OCI-LY7 (cell line): Measurements from ENCODE around the gene NSD1. TPM values are rescaled to one million over a fixed set of nuclear protein-coding genes. Genes with fewer than 3 reads are reported as not detected.

ENCODE experiments used
- BruUV-seq: library from RNA; stranded (reverse); fragments of 400-500 nt; replicated peaks from 2 replicates; lab custom pipeline; 2021; lab: Mats Ljungman, UMichigan
- CTCF ChIA-PET: fragments of 300-600 bp; sonication (Branson Sonifier 250); formaldehyde crosslinking; loops from one replicate; lab custom pipeline; 2022; ENCODE audit warnings: antibody characterized with exemption; ENCODE audit not compliant: unreplicated experiment; lab: Charles Lee
- POLR2A ChIA-PET: fragments of 300-600 bp; sonication (Branson Sonifier 250); formaldehyde crosslinking; loops from one replicate; lab custom pipeline; 2022; ENCODE audit warnings: antibody characterized with exemption; lab: Charles Lee
- DNase-seq: peaks from one replicate; pipeline ENCODE4 v3.0.0-alpha.2; 2015; ENCODE audit warnings: low spot score
- H2AFZ ChIP-seq: fragments of 200-600 bp; sonication (generic), shearing (Covaris generic); 2 replicates; pipeline ENCODE4 v1.6.1; 2014; ENCODE audit warnings: mild to moderate bottlenecking, antibody characterized with exemption, low read length, moderate library complexity
- H3K27ac ChIP-seq: fragments of 200-600 bp; sonication (generic); 2 replicates; pipeline ENCODE4 v1.5.1; 2014; ENCODE audit warnings: mixed run types, low read depth, mild to moderate bottlenecking, moderate library complexity, low read length, inconsistent platforms; ENCODE audit not compliant: poor library complexity, severe bottlenecking
- H3K36me3 ChIP-seq: fragments of 200-600 bp; sonication (generic); 2 replicates; pipeline ENCODE4 v1.6.1; 2014; ENCODE audit warnings: mild to moderate bottlenecking, antibody characterized with exemption, low read length, moderate library complexity, mixed read lengths; ENCODE audit not compliant: insufficient read depth
- H3K4me1 ChIP-seq: fragments of 200-600 bp; sonication (generic); 2 replicates; pipeline ENCODE4 v1.5.1; 2014; ENCODE audit warnings: mild to moderate bottlenecking, low read length; ENCODE audit not compliant: insufficient read depth, poor library complexity, severe bottlenecking
- H3K4me2 ChIP-seq: fragments of 200-600 bp; sonication (generic); 2 replicates; pipeline ENCODE4 v1.6.1; 2014; ENCODE audit warnings: mild to moderate bottlenecking, low read length
- H3K4me3 ChIP-seq: fragments of 200-600 bp; sonication (generic); 2 replicates; pipeline ENCODE4 v1.5.1; 2014; ENCODE audit warnings: mild to moderate bottlenecking, low read depth, low read length; ENCODE audit not compliant: poor library complexity, severe bottlenecking
- H3K79me2 ChIP-seq: fragments of 200-600 bp; sonication (generic); 2 replicates; pipeline ENCODE4 v1.6.1; 2016; ENCODE audit warnings: low read depth, mild to moderate bottlenecking, low read length, moderate library complexity, mixed read lengths; ENCODE audit not compliant: insufficient read depth
- H3K9me2 ChIP-seq: fragments of 200-600 bp; sonication (generic); 2 replicates; pipeline ENCODE4 v1.6.1; 2016; ENCODE audit warnings: mild to moderate bottlenecking, low read length, mixed read lengths; ENCODE audit not compliant: insufficient read depth
- H3K9me3 ChIP-seq: fragments of 200-600 bp; sonication (generic); 2 replicates; pipeline ENCODE4 v1.6.1; 2014; ENCODE audit warnings: mild to moderate bottlenecking, mixed run types, low read length, mixed read lengths
- H4K20me1 ChIP-seq: fragments of 200-600 bp; sonication (generic); 2 replicates; pipeline ENCODE4 v1.6.1; 2014; ENCODE audit warnings: mild to moderate bottlenecking, antibody characterized with exemption, low read length, moderate library complexity, mixed read lengths; ENCODE audit not compliant: insufficient read depth
- CTCF ChIP-seq: fragments of 200-600 bp; sonication (generic); conservative IDR thresholded peaks from 2 replicates; pipeline ENCODE4 v1.5.1; 2014; ENCODE audit warnings: mild to moderate bottlenecking, antibody characterized with exemption, low read length, moderate library complexity, mixed read lengths
- EZH2phosphoT487 ChIP-seq: fragments of 200-600 bp; sonication (generic); IDR thresholded peaks from 2 replicates; pipeline ENCODE4 v1.6.1; 2018; ENCODE audit warnings: low read depth, borderline replicate concordance, mild to moderate bottlenecking, mixed run types, antibody characterized with exemption, low read length, moderate library complexity, mixed read lengths
- intact Hi-C: fragments of 100-400 bp; cut with micrococcal nuclease; formaldehyde crosslinking; loops from one replicate; pipeline ENCODE4 v1.10.0; 2022; ENCODE audit not compliant: unreplicated experiment
- total RNA-seq, 2 experiments: library from RNA; depleted of rRNA in 1 of 2; stranded (reverse); fragments of >200 nt in 1 of 2; shearing (Covaris generic) in 1 of 2; gene quantifications; 2 replicates each; pipeline ENCODE4 v1.2.3, GENCODE V29; 2014 to 2022

Gene NSD1
- total RNA-seq, 2 experiments from 2014 or later, result 64.3 to 142 TPM

- CTCF ChIA-PET, result no interaction called here
- intact Hi-C loops, result loop anchor here (2.0 to 5.0 kb wide), 3 partner anchors 37 to 241 kb away; partner anchors contain the start of genes DOK3 and LMAN2
- no peaks in the 10 kb centered on the region for H3K9me3 ChIP-seq
- peak overlapping the region; percentile 92 for H3K4me2 ChIP-seq
- peaks cover 38% of the 10 kb centered on the region for H3K4me1 ChIP-seq
- no peaks in the 10 kb centered on the region for H3K9me2 ChIP-seq
- BruUV-seq, result no TSS peak
- H3K36me3 ChIP-seq, result peaks cover 19% of the 10 kb centered on the region; the same call in 1 of the 2 replicates
- peak overlapping the region; percentile 92 for H3K27ac ChIP-seq
- H4K20me1 ChIP-seq, result peaks cover 15% of the 10 kb centered on the region; the same call in 1 of the 2 replicates
- peaks cover 12% of the 10 kb centered on the region; the same call in 1 of the 2 replicates for H3K79me2 ChIP-seq
- POLR2A ChIA-PET, result interaction anchor here (0.9 to 1.5 kb wide), 7 partner anchors 12 to 195 kb away, joined by 3 to 4 read pairs (median 3); no protein-coding TSS in a partner anchor
- no peak for DNase-seq
- peak overlapping the region; percentile 94 for H3K4me3 ChIP-seq
- H2AFZ ChIP-seq, result no peak overlapping the region
- no peak for TF ChIP-seq CTCF
- TF ChIP-seq EZH2phosphoT487, result no peak
Observed at GRCh38 chr5:177313561-177314259, 180.1 kb downstream of the NSD1 start.

- POLR2A ChIA-PET, result interaction anchor here (0.5 to 0.6 kb wide), 2 partner anchors 58 to 143 kb away, joined by 3 to 4 read pairs; no protein-coding TSS in a partner anchor
- intact Hi-C loops, result loop anchor here (5.0 kb wide), 2 partner anchors 193 to 242 kb away; partner anchors contain the start of gene DOK3
Observed at GRCh38 chr5:177314376-177315342, 181.1 kb downstream of the NSD1 start.

More at GRCh38 chr5:177314376-177315342, 181.1 kb downstream of the NSD1 start:
- H3K79me2 ChIP-seq, result peaks cover 12% of the 10 kb centered on the region; the same call in 1 of the 2 replicates
- H3K4me3 ChIP-seq, result no peak overlapping the region
- no peak overlapping the region for H3K4me2 ChIP-seq
- H3K9me3 ChIP-seq, result no peaks in the 10 kb centered on the region
- peaks cover 13% of the 10 kb centered on the region; the same call in 1 of the 2 replicates for H3K36me3 ChIP-seq
- peaks cover 28% of the 10 kb centered on the region for H3K4me1 ChIP-seq
- CTCF ChIA-PET, result no interaction called here
- H2AFZ ChIP-seq, result no peak overlapping the region
- peaks cover 9% of the 10 kb centered on the region; the same call in 1 of the 2 replicates for H4K20me1 ChIP-seq
- BruUV-seq, result no TSS peak
- no peak for DNase-seq
- H3K9me2 ChIP-seq, result no peaks in the 10 kb centered on the region
- no peak for TF ChIP-seq CTCF
- no peak for TF ChIP-seq EZH2phosphoT487
- H3K27ac ChIP-seq, result no peak overlapping the region
